Pancreas (tissue), 10 donors: ENCODE data around the gene IL21R. TPM values are rescaled to one million over a fixed set of nuclear protein-coding genes. Genes with fewer than 3 reads are reported as not detected.
A peak's percentile ranks its signal among the peaks of the same experiment; 100 is the strongest.

Experiments
- ATAC-seq, 4 donors: fragments of 200-7000 bp; cut with Tn5 transposase; one replicate each; pipeline versions ENCODE4 v1.8.0 to v1.9.1; 2020; ENCODE audit warnings: mild to moderate bottlenecking in 4 of 4, moderate library complexity in 4 of 4
- DNase-seq, 6 donors: peaks; one replicate each; pipeline ENCODE4 v3.0.0-alpha.2; 2020
- FAIRE-seq: peaks from 2 replicates; lab custom pipeline; 2012; peaks lifted over from hg19 to GRCh38; lab: Jason Lieb, UNC
- H3K27ac ChIP-seq, 4 donors: fragments of 200-600 bp; sonication (generic); 1 replicate in 3 of 4; 2 replicates in 1 of 4; pipeline versions ENCODE4 v1.5.0 to v1.8.0; 2020
- H3K27me3 ChIP-seq, 4 donors: fragments of 200-600 bp; one replicate each; pipeline ENCODE4 v1.8.0; 2021
- H3K36me3 ChIP-seq, 3 donors: fragments of 200-600 bp; sonication (generic) in 1 of 3; one replicate each; pipeline versions ENCODE4 v1.5.0 to v1.8.0; 2020 to 2021
- H3K4me1 ChIP-seq, 3 donors: fragments of 200-600 bp; one replicate each; pipeline ENCODE4 v1.8.0; 2021
- H3K4me3 ChIP-seq, 4 donors: fragments of 200-600 bp; sonication (generic) in 2 of 4; one replicate each; pipeline versions ENCODE4 v1.5.0 to v1.8.0; 2020 to 2021
- H3K9me3 ChIP-seq, 4 donors: fragments of 200-600 bp; one replicate each; pipeline ENCODE4 v1.8.0; 2021
- WGBS, 2 donors: extraction: QIAGEN DNeasy Blood & Tissue Kit; methylation state at CpG; one replicate each; pipeline ENCODE4 v1.1.7; 2013; 5-methylcytosine and 5-hydroxymethylcytosine counted together
- intact Hi-C, 3 donors: fragments of 100-400 bp; cut with DNase I; formaldehyde crosslinking; loops; one replicate each; pipeline versions ENCODE4 v1.11.1 to v1.14.2; 2022
- polyA plus RNA-seq, 2 donors: library from polyadenylated mRNA; stranded (reverse); fragments of 200-250 nt; gene quantifications; one replicate each; pipeline ENCODE4 v1.2.3, GENCODE V29; 2013
- total RNA-seq, 6 donors: library from RNA; stranded (reverse); fragmentation: NEBNext Ultra II Directional in 4 of 6; extraction: Animal tissue kit (Norgen Biotek cat#: 25700) in 4 of 6; gene quantifications; one replicate each; pipeline versions ENCODE4 v1.2.1 to v1.2.4, GENCODE V29; 2021 to 2023
- TF ChIP-seq, protein P1 (sequence below), 4 donors: fragments of 200-600 bp; sonication (generic) in 3 of 4; IDR thresholded peaks; one replicate each; pipeline versions ENCODE4 v1.5.0 to v1.8.0; 2021; ENCODE audit warnings: antibody characterized with exemption in 4 of 4
- donor health status: healthy with polysubstance abuse.
- donor health status: DM: no; HTN: no; CAD: no; lungs with moderate emphysema.
- donor health status: DM: no; HTN: no; CAD: no.
- donor health status: control.
- donor health status: control.
- donor health status: Bipolar disorder and iron deficiency.
- donor health status: DM: yes; HTN: yes; CAD: no.
- donor health status: DM: no; HTN: no; CAD: no.
- donor health status: DM: no; HTN: no; CAD: no.
- donor health status: DM: yes; HTN: yes; CAD: no.

The IL21R gene
- total and polyA plus RNA-seq, 8 donors = 0.08 to 0.79 (median 0.31) TPM; not detected in 2

DNA sequence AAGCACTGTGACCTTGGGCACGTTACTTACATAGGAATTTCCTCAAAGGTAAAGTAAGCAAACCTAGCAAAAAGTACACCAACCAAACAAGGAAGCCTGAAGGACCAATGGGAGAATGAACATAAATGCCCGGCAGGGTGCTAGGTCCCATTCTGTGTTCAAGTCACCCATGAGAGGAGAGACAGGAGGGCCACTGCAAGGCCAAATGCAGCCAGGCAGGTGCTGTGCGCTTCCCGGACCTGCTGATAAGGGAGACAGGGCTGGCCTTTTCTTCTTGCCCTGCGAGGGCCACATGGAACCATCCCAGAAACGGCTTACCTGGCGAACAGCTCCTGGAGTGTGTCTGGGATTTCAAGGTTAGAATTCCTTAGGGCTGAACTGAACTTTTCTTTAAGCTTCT is 78.8 kb downstream of the IL21R start:
- Histone ChIP-seq H3K9me3 (no peaks in the 10 kb centered on the region), H3K27ac (no peak overlapping the region), H3K36me3 (peaks cover 17 to 93% (median 59%) of the 10 kb centered on the region in 3 donors), H3K4me1 (no peaks in the 10 kb centered on the region), H3K4me3 (no peak overlapping the region), H3K27me3 (no peaks in the 10 kb centered on the region)
- TF ChIP-seq, protein P1, sequence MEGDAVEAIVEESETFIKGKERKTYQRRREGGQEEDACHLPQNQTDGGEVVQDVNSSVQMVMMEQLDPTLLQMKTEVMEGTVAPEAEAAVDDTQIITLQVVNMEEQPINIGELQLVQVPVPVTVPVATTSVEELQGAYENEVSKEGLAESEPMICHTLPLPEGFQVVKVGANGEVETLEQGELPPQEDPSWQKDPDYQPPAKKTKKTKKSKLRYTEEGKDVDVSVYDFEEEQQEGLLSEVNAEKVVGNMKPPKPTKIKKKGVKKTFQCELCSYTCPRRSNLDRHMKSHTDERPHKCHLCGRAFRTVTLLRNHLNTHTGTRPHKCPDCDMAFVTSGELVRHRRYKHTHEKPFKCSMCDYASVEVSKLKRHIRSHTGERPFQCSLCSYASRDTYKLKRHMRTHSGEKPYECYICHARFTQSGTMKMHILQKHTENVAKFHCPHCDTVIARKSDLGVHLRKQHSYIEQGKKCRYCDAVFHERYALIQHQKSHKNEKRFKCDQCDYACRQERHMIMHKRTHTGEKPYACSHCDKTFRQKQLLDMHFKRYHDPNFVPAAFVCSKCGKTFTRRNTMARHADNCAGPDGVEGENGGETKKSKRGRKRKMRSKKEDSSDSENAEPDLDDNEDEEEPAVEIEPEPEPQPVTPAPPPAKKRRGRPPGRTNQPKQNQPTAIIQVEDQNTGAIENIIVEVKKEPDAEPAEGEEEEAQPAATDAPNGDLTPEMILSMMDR (IDR thresholded peaks at IDR 0.05) = no peak
- DNase-seq (peak in 1 of 6 donors; percentile 24), FAIRE-seq (no peak), ATAC-seq (no peak)
- WGBS, 2 donors = 66 to 70% methylated on average over 7 of the region's 7 CpGs
- intact Hi-C loops = no loop called here

DNA sequence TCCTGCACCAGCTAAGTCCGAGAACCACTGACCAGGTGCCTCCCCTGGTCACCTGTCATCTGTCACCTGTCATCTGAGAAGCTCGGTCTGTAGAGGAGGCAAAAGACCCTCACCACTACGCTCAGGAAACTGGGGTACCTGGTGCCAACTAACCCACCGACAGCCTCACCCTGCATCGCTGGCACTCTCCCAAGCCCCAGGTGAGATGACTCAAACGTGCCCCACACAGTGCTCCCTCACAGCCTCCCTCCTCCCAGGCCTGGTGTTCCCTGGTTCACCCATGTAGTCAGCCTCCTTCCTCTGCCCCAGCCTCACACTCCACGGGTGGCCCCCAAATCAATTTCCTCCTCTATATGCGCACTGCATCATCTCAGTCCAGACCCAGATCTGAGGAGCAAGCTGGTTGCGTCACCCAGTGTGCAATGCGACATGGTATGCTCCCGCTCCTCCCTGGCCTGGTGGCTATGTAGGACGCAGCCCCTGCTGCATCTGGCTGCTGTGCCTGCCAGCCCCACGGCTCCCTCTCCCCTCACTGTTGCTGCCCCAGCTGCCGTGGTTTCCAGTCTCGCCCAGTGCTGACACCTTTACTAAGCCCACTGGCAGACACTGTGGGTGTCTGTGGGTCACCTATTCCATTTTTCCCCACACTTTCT is 79.4 kb downstream of the IL21R start:
- Histone ChIP-seq H3K27me3 (no peaks in the 10 kb centered on the region), H3K4me1 (no peaks in the 10 kb centered on the region), H3K36me3 (peaks cover 15 to 92% (median 57%) of the 10 kb centered on the region in 3 donors), H3K4me3 (no peak overlapping the region), H3K27ac (no peak overlapping the region), H3K9me3 (no peaks in the 10 kb centered on the region)
- no peak for ATAC-seq
- WGBS, 2 donors = 87 to 89% methylated on average over 15 of the region's 15 CpGs
- FAIRE-seq = no peak
- DNase-seq = peak in 1 of 6 donors; percentile 39
- intact Hi-C loops = no loop called here
- TF ChIP-seq, protein P1 (IDR thresholded peaks at IDR 0.05) = no peak

DNA sequence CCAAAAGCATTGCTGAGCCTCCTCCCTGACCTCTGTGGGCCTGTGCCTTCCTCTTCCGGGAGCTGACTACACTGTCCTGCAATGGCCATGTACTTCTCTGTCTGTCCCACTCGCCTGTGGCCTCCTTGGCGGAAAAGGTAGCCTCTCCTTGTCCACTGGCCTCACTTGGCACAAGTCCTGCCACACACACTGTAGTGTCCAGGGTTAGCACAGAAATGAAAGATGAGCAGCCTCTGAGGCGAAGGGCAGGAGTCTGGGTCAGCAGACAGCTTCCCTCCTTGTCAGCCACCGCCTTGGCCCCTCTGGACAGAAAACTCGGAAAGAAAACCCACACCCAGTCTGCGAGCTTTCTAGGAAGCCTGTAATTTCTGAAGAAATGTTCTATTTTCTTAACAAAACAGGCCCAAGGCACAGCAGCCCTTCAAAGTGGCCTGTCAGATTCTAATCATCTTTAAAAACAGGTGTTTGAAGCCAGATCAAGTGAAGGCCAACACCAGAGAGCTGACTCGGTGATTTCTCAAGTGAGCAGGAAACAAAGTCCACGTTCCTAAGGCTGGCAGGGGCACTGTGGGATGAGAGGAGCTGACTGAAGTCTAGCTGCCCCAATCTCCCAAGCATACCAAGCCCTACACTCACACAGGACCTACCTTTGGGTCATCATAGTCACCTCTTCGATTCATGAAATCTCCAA is 80.6 kb downstream of the IL21R start:
- H3K36me3 ChIP-seq = peaks cover 14 to 88% (median 51%) of the 10 kb centered on the region in 3 donors
- H3K27ac ChIP-seq = no peak overlapping the region
- intact Hi-C loops = no loop called here
- no peaks in the 10 kb centered on the region for H3K4me1 ChIP-seq
- TF ChIP-seq, protein P1 (IDR thresholded peaks at IDR 0.05) = no peak
- H3K9me3 ChIP-seq = no peaks in the 10 kb centered on the region
- H3K4me3 ChIP-seq = no peak overlapping the region
- DNase-seq = no peak
- no peak for FAIRE-seq
- ATAC-seq = no peak
- 78 to 83% methylated on average over 10 of the region's 10 CpGs for WGBS, 2 donors
- no peaks in the 10 kb centered on the region for H3K27me3 ChIP-seq

DNA sequence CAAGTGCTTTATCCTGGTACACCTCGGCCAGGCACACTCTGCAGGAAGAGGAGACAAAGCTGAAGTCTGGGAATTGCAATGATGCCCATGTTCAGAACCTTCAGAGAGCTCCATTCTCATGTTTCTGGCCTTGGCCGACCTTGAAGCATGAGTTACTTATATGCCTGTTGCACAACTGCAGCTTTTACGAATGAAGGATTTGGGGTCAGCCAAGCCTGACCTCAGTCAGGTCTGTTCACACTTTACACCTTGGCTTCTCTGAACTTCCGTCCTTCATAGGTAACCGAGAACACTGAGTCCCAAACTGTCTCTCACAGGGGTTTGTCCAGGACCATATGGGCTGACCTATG is 81.1 kb downstream of the IL21R start:
- ATAC-seq = no peak
- FAIRE-seq = no peak
- H3K4me3 ChIP-seq = no peak overlapping the region

More for the DNA sequence above, 81.1 kb downstream of the IL21R start:
- H3K4me1 ChIP-seq = no peaks in the 10 kb centered on the region
- TF ChIP-seq, protein P1 (IDR thresholded peaks at IDR 0.05) = no peak
- no peaks in the 10 kb centered on the region for H3K27me3 ChIP-seq
- intact Hi-C loops = no loop called here
- DNase-seq = no peak
- H3K27ac ChIP-seq = no peak overlapping the region
- H3K9me3 ChIP-seq = no peaks in the 10 kb centered on the region
- peaks cover 10 to 88% (median 51%) of the 10 kb centered on the region in 3 donors for H3K36me3 ChIP-seq
- WGBS, 2 donors = 72 to 76% methylated on average over 5 of the region's 5 CpGs
